GM18508 (cell line): ENCODE data around the gene AKAP13.

Experiments
- ATAC-seq: cut with Tn5 transposase; IDR thresholded peaks from one replicate; pipeline ENCODE4 v1.9.1; 2021; ENCODE audit warnings: moderate number of reproducible peaks; ENCODE audit not compliant: insufficient read depth, unreplicated experiment

The AKAP13 gene

DNA sequence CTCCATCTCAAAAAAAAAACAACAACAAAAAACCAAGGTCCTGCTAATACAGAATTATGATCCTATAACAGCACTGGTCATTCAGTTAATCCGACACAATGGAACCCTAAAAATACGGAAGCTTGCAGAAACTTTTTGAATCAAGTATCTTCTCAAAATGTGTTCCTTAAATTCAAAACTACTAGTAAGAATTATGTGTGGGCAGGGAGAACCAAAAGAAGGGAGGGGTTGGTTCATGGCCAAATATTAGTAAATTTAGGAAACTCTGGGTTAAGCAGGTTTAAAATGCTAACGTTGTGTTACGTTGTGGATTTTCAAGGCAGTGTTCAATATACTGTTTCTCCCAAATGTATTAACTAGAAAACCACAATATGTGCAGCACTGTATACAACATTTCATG, 298.8 kb downstream of the AKAP13 start:
- no peak for ATAC-seq

DNA sequence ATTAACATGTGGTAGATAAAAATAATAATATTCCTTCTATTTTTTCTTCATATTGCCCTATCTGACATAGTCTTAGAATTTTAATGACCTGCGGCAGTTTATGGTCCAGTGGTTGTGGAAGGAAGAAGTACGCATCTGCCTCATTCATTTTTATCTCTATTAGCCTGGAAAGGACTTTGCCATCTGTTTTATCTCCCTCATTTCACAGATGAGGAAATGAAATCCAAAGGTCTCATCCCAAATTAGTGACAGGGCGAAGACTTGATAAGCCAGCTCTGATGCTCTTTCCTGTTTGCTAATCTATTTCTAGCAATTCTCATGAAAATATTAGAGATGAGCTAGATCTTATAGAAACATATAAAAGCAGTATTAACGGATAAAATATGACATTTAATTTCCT, 301.0 kb downstream of the AKAP13 start:
- ATAC-seq: no peak

DNA sequence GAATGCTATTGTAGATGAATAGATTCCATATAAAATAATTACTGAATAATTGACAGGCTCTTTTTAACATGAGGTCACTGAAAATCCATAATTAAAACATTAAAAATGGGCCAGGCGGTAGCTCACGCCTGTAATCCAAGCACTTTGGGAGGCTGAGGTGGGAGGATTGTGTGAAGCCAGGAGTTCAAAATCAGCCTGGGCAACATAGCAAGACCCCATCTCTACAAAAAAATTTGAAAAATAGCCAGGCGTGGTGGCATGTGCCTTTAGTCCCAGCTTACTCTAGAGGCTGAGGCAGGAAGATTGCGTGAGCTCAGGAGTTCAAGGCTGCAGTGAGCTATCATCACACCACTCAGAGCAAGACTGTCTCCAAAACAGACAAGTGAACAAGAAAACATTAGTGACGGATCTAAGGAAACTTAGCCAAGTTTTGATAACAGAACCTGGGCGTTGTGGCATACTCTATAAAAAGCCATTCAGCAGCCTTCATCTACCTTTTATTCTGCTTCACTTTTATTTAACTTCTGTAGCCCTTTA, 303.8 kb downstream of the AKAP13 start:
- ATAC-seq: no peak

DNA sequence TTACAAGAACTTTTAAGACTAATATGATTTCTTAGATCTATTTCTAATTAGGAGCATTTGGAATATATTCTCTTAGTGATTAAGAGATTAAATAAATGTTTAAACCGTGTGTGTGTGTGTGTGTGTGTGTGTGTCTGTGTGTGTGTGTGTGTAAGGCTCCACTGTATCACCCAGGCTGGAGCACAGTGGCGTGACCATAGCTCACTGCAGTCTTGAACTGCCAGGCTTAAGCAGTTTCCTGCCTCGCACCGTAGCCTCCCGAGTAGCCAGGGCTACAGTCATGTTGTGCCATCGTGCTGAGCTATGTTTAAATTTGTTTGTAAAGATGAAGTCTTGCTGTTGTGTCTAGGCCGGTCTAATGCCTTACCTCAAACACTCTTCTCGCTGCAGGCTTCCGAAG, 305.0 kb downstream of the AKAP13 start:
- ATAC-seq: no peak

DNA sequence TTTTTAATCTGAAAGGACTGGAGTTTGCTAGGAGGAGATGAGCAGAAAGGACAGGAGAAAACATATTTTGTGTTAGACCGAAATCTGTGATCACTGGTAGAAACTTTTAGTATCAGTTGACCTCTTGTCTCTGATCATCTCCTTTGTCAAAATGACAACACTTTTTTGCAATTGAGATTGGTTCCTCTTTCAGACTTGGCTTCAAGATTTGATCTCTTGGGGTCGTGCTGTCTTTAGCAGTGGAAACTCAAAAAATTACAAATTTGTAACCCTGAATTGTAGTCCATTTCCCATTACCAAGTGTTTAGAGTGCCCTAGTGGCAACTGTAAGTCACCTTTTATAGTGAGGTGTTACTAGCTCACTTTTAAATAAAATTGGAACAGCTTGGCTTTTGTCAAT, 306.9 kb downstream of the AKAP13 start:
- no peak for ATAC-seq

DNA sequence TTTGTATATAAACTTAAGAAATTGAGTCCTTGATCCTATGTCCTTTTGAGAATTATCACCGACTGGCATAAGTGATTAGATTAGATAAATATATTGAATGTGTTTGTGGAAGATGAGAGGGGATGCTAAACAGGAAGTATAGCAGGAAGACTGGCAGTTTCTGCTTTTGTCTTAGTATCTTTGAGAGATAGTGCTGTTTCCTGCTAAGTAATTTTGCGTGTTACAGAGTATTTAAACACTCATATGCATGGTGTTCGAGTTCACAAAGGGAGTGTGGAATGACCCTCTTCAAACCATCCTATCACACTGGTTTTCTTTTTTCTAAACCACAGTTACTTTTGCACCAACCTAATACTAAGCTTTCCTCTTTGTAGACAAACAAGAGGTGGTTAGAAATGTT, 308.3 kb downstream of the AKAP13 start:
- no peak for ATAC-seq

DNA sequence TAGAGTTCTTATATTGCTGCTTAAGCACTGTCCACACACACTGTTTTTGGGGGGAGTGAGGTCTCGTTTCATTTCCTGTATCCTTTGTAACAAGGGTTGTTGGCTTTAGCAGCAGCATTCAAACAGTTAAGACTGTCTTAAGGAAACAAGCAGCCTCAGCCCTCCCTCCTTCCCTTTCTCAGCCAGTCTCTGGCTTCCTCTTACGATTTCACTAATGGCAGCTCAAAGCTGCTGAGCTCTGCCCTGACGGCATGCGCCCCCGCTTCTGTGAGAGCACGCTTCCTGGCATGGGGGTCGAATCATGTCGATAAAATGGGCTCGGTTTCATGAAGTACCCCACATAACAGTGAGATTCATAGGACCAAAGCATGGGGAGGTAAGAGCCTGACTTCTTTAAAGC, 309.3 kb downstream of the AKAP13 start:
- ATAC-seq: no peak

DNA sequence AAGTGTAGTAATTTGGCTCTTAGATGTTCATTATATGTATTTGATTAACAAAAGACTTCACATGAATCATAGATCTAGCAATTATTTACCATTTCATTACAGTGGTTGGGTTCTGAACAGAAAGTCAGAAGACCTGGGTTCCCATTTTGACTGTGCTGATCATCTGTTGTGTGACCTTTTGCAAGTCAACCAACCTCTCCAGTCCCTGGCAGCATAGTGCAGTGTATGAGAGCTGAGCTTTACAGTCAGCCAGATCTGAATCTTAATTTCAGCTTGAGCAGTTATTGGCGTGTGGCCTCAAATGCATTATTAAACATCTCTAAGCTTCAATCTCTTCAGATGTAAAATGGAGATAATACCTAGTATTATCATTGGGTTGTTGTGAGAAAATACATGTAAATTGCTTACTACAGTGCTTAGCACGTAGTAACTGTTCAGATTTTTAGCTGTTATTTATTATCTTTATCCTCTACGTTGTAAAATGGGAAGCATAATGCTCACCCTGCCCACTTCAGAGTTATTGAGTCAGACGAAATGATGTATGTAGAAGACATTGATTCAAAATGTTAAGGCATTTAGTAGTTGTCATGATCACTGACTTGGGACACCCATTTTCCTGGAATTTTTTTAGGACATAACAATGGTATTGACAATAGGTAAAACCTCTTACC, 310.3 kb downstream of the AKAP13 start:
- peak; percentile 25 for ATAC-seq

DNA sequence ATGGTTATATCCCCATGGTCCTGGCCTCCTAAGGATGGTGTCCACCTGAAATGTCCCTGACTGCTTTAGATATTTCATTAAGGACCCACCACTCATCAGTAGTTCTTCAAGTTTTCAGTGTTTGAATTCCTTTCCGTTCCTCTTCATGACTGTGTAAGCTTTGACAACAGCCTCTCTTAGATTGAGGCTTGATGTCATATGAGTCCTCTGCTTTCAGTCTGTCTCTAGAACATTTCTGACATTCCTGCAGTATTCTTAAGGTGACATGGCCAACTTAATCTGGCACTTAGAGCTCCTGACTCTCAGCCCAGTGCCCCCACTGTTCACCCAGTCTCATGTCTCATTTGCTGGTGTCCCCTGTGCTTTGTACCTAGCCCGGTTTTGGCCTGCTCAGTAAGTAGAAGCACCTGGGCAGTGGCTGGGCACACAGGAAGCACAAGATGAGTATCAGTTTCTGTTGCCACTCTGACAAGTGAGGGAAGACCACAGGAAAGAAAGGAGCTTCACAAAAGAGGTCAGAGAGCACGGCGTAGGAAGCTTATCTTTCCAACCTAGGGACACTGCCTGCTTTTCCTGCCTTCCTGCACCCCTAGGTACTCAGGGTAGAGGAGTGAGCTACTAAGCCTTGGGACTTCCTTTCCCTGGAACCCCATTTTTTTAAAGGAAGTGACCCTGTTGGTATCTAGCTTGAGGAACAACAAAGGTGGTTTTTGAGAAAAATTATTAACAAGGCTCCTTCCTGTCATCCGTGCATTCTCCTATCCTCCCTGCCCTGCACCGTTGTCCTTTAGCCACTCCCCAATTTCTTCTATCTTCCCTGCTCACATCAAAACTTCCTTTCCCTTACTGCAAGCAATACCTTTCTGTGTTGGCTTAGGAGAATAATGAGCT, 311.2 kb downstream of the AKAP13 start:
- ATAC-seq: peak; percentile 38

DNA sequence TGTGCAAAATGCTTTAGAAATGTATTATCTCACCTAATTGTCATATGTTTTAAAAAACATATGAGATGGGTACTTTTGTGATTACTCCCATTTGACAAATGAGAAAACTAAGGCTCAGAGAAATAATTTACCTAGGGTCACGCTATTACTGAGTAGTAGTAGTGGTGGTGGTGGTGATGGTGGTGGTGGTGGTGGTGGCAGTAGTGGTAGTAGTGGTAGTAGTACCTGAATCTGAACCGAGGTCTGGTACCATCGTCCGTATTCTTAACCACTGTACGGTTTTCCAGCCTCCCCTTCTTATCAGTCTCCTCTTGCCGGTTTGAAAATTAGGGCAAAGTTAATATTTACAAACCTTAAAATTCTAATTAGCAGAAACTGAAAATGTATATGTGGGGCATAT, 311.9 kb downstream of the AKAP13 start:
- no peak for ATAC-seq

DNA sequence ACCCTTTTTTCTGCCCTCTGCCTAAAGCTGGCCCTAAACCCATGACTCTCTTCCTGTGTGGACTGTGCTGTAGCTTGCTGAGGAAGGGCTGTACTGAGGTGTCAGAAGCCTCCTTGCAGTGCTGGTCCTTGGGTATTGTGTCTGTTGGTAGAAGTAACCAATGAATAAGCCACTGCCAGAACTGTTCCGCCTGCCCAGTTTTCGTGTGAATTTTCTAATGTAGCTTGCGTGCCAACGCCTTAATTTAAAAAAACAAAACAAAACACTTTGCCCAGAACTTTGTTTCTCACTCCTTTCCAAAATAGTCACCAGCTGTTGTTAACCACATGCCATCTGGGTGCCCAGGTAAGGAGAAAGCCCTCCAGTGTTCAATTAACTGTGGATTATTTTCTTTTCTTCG, 312.5 kb downstream of the AKAP13 start:
- ATAC-seq: peak; percentile 39

DNA sequence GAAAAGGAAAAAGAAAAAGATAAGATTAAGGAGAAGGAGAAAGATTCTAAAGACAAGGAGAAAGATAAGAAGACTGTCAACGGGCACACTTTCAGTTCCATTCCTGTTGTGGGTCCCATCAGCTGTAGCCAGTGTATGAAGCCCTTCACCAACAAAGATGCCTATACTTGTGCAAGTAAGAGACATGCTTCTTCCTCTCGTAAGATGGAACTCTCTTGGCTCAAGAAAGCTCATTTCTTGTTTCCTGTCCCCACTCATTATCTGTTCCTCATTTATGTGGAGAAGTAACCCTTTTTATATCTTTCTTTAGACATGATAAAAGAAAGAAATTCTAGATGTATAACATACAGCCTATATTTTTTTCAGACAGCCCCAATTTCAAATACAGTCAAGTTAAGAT, 312.9 kb downstream of the AKAP13 start:
- no peak for ATAC-seq

DNA sequence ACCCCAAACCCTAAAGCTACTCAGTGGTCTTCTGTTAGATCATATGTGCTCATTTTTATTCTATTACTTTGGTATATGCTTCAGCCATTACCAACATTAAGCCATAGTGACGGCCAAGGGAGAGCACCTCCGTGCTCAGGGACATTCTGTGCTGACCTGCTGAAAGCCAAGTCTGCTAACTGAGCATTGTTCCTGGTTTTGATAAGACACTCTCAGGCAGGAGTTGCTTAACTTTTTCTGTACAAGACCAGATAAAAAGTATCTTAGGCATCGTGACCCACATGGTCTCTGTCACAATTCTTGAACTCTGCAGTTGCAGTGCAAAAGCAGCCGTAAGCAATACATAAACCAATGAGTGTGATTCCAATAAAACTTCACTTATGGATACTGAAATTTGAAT, 313.7 kb downstream of the AKAP13 start:
- no peak for ATAC-seq

DNA sequence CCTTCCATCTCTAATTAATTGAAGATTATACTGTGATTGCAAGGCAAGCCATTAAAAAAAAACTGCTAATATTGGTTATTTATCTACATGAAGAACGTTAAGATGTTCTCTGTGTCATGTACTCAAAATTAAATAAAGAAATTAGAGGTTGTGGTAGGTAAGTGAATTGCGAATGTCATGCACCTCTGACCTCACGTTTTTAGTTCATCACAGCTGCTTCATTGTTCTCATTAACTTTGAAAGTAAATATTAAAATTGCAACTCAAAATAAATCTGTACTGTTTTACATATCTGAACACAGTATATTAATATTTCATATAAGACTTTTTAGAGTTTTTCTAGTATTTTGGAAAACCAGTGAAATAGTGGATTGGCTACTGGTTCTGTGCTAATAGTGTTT, 320.4 kb downstream of the AKAP13 start:
- ATAC-seq: no peak

DNA sequence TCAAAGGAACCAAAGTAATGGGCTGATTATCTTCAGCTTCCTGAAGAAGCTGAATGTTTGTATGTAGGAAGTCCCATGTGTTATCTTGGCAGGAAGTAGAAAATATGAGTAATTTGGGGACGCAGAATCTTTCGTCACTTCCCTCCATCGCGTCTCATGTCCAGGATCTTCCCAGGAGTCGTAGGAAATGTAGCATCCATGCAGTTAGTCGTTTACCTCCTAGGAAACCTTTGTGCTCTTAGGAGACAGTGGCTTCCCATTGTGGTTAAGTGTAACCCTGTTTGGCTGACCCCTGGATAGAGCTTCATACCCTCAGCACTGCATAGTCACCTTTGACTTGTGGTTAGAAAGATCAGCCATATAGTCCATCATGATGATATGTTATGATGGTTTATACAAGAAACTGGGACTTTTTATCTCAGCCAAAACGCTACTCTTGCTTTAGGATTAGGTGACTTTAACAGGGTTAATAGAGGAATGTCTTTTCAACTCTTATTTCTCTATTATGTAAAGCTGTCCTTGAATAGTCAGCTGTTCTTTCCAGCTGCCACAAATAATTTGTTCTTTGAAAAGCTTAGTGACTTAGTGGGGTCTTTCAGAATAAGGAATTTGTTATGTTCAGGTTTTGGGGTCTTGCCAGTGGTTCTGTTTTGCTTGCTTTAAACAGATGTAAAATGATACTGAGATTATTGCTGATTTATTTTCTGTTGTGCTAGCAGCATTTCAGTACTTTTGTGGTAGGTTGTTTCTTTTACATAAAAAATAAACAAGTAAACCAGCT, 322.1 kb downstream of the AKAP13 start:
- ATAC-seq: no peak

DNA sequence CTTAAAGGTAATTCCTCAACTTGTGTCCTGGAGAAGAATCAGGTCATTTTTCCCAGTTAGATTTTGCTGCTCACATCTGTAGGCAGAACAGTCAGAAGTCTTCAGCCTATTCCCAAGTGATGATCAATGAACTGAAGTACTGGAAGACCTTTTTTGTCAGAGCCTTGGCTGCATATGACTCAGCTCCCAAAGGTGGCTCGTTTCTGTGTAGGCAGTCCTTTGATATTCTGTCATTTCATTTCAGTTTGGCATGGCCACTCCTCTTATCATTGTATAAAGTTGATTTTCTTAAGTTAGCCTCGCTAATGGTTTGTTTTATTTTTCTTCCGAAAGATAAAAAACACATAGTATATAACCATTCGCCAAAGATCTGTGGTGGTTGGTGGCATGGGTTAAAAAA, 323.7 kb downstream of the AKAP13 start:
- ATAC-seq: no peak

DNA sequence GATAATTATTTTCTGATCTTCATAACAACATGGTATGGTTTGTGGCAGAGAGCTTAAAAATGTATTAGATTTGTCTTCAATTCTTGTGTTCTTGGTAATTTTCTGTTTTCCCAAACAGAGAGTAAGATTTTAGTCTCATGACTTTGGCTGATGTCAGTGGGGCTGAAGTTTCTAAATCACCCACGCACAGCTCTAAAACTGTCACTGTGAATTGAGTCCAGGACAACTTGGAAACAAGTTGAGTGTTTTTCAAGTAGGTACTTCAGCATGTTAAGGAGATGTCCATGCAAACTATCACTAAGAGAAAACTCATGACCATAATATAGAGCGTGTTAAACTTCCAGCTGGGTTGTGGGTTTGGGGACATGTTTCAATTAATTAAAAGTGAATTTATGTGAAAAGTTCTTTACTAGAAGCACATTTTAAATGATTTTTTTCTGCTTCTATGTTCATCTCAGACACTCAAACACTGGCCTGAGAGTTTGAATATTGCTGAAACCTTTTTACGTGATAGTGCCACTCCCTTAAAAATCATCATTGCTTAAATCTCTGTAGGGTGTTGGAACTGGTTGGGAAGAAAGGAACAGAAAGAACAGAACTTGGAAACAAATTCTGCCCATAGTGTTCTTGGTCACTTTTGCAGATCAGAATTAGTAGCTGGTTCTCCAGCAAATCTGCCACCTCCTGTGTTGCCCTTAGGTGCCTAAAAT, 324.5 kb downstream of the AKAP13 start:
- no peak for ATAC-seq

DNA sequence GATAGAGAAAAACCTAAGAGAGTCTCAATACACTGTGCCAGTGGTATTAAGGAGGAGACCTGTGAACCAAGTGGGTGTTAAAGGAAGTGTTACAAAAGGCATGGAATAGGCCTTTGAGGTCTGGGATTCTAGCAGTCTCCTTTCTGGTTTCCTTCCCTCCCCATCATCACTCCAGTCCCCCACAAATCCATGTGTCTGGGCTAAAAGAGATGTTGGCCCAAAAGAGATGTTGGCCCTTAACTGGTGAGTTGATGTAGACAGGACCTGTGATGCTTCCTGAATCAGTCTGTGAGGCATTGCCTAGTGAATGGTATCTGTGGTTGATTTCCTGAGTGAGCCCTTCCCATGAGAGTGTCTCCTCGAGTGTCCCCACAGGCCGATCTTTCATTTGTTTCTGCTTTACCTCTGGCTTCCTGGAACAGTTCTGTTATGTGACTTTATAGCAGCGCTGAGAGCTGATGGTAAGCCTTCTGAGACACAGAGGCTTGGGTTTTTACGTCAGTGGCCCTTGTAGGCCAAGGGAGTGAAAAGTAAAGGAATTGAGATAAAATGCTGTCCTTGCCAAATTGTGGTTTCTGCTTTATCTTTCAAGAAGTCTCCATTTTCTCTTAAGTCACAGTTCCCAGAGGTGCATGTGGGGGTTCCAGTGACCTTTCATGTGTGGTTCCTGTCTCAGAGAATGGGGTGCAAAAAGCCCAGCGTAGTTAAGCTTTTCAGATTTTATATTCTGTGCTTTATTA, 326.5 kb downstream of the AKAP13 start:
- no peak for ATAC-seq

DNA sequence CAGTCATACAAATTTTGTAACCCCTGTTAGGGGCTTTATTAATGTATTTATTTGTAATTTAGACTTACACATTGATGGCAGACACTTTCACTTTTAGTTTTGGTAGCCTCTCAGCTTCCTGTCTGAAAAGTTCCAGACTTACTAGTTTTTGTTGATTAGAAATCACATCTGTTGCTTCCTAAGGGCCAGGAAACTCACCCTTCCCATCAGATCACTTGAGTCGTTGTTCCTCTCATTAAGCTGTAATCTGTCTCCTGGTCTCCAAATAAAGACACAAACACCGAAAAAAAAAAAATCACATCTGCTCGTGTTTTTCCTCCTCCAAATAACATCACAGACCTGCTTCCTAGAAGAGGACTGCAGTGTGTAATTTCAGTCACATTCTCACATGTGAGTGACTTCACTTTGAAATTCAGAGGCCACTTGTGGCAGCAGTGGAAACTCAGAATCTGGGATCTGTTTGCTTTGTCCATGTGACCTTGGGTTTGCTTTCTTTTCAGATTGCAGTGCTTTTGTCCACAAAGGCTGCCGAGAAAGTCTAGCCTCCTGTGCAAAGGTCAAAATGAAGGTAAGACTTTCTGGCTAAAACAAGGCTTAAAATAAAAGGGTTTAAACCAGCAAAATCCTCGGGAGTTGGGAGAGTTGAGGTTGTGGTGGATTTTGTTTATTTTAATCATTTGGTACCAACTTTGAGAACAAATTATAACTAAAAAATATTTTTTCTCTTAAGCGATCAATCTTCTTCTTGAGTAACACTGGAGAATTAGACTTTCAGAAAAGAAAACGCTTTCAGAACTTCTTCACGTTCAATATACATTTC, 327.3 kb downstream of the AKAP13 start:
- ATAC-seq: no peak
